K562 treated with DMSO at 1 percent for 12 hours (cell line): ENCODE results near the gene GKN2. TPM values are rescaled to one million over a fixed set of nuclear protein-coding genes. Genes with fewer than 3 reads are reported as not detected.

ENCODE experiments used
- total RNA-seq: library from RNA; unstranded; fragments of 300-600 nt; gene quantifications from 2 replicates; pipeline ENCODE4 v1.2.3, GENCODE V29; 2022; ENCODE audit not compliant: insufficient read depth

The GKN2 gene
- total RNA-seq: not detected in 2 replicates

GRCh38 chr2:68952887-68953521 lies at the start of gene GKN2:
TSS of gene GKN2 (minus strand) at chr2:68952893. CDS start at chr2:68952861, 32 bp downstream.

GRCh38 chr2:68974251-68974650 lies 21.6 kb upstream of the GKN2 start, which contains the start of gene GKN1:
TSS of gene GKN1 (plus strand) at chr2:68974636. CDS start at chr2:68974678, 42 bp downstream.

Other genes with a start within 250 kb of the GKN2 start
- gene ARHGAP25, start 218.1 kb downstream of the GKN2 start, total RNA-seq: 11.5 and 21.2 TPM in 2 replicates
- gene BMP10, start 81.5 kb downstream of the GKN2 start, total RNA-seq: 0.58 and 0.75 TPM in 2 replicates
- gene GKN1, start 21.7 kb upstream of the GKN2 start, total RNA-seq: not detected in 2 replicates
- 1.0 and 4.1 TPM in 2 replicates for gene ANTXR1, start 60.3 kb upstream of the GKN2 start, total RNA-seq